A673 (cell line): Measurements from ENCODE around the gene ZNF576.

ENCODE experiments used
- EZH2 ChIP-seq: fragments of 200-600 bp; sonication (generic); IDR thresholded peaks from 2 replicates; pipeline ENCODE4 v1.6.1; 2017; ENCODE audit warnings: borderline replicate concordance, low read depth, mild to moderate bottlenecking, mixed read lengths, antibody characterized with exemption, low read length; ENCODE audit not compliant: poor library complexity, severe bottlenecking
- TF ChIP-seq, protein P1 (sequence below): fragments of 300-800, 200-600 bp; sonication (generic); conservative IDR thresholded peaks from 2 replicates; pipeline ENCODE4 v1.5.1; 2017; ENCODE audit warnings: low read depth, mild to moderate bottlenecking, antibody characterized with exemption, low read length, moderate library complexity, mixed read lengths

DNA sequence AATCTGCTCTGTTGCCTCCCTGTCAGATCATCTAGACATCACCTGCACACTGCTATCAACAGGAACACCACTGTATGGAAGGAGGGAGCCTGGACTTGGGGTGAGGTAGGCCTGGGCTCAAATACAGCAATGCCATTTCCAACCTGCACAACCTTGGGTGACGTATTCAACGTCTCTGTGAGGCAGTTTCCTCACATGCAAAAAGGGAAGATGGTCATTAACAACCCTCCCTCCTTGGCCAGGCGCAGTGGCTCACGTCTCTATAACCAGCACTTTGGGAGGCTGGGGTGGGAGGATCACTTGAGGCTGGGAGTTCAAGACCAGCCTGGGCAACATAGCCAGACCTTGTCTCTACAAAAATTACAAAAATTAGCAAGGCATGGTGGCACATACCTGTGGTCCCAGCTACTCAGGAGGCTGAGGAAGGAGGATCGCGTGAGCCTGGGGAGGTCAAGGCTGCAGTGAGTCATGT is 34.1 kb upstream of the ZNF576 start:
- TF ChIP-seq, protein P1, sequence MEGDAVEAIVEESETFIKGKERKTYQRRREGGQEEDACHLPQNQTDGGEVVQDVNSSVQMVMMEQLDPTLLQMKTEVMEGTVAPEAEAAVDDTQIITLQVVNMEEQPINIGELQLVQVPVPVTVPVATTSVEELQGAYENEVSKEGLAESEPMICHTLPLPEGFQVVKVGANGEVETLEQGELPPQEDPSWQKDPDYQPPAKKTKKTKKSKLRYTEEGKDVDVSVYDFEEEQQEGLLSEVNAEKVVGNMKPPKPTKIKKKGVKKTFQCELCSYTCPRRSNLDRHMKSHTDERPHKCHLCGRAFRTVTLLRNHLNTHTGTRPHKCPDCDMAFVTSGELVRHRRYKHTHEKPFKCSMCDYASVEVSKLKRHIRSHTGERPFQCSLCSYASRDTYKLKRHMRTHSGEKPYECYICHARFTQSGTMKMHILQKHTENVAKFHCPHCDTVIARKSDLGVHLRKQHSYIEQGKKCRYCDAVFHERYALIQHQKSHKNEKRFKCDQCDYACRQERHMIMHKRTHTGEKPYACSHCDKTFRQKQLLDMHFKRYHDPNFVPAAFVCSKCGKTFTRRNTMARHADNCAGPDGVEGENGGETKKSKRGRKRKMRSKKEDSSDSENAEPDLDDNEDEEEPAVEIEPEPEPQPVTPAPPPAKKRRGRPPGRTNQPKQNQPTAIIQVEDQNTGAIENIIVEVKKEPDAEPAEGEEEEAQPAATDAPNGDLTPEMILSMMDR = no peak
- no peak for TF ChIP-seq EZH2
